Endothelial cell of umbilical vein (primary cell): ENCODE results near the gene SPP1.

Experiments used
- CTCF ChIP-seq, 2 donors: IDR thresholded peaks; 1 replicate in 1 of 2; 2 replicates in 1 of 2; pipeline ENCODE4 v1.5.1; 2011; ENCODE audit warnings: low read length in 2 of 2, mild to moderate bottlenecking in 2 of 2, moderate library complexity in 2 of 2, control low read depth in 1 of 2, inconsistent platforms in 1 of 2, low read depth in 1 of 2; ENCODE audit not compliant: insufficient read depth in 1 of 2; ENCODE audit errors: extremely low read depth in 1 of 2
- EZH2 ChIP-seq: IDR thresholded peaks from 2 replicates; pipeline ENCODE4 v1.6.1; 2012; ENCODE audit warnings: borderline replicate concordance, low read depth, mild to moderate bottlenecking, moderate library complexity, low read length, inconsistent platforms; ENCODE audit not compliant: severe bottlenecking
- MAX ChIP-seq: IDR thresholded peaks from 2 replicates; pipeline ENCODE4 v1.6.1; 2011; ENCODE audit not compliant: insufficient read depth, insufficient read length
- MYC ChIP-seq: IDR thresholded peaks from one replicate; pipeline ENCODE4 v1.6.1; 2011; ENCODE audit warnings: mild to moderate bottlenecking, low read depth, low read length
- POLR2A ChIP-seq: IDR thresholded peaks from 2 replicates; pipeline ENCODE4 v1.6.1; 2012; ENCODE audit warnings: low read depth, mild to moderate bottlenecking, control low read depth, low read length

- no peak for TF ChIP-seq CTCF (IDR thresholded peaks at IDR 0.05; ENCODE audit: extremely low read depth in 1 of 2, insufficient read depth in 1 of 2, low read depth in 1 of 2, low read length in 2 of 2)
- no peak for TF ChIP-seq MAX
- no peak for TF ChIP-seq MYC
- no peak for TF ChIP-seq EZH2
- no peak for TF ChIP-seq POLR2A
Observed at GRCh38 chr4:87970121-87970520, 5.4 kb upstream of the SPP1 start.
